AML-193 (cell line): ENCODE results near the gene EEF2KMT.
A peak's percentile ranks its signal among the peaks of the same experiment; 100 is the strongest.
"Not testable (repeated sequence)": the region's sequence is repeated elsewhere in the genome, so short reads cannot be mapped to it uniquely, and the experiment has no call there.

ENCODE experiments used
- DNase-seq, 2 experiments: peaks; one replicate each; lab custom pipeline; 2025; lab: John Stamatoyannopoulos, UW

The EEF2KMT gene

DNA sequence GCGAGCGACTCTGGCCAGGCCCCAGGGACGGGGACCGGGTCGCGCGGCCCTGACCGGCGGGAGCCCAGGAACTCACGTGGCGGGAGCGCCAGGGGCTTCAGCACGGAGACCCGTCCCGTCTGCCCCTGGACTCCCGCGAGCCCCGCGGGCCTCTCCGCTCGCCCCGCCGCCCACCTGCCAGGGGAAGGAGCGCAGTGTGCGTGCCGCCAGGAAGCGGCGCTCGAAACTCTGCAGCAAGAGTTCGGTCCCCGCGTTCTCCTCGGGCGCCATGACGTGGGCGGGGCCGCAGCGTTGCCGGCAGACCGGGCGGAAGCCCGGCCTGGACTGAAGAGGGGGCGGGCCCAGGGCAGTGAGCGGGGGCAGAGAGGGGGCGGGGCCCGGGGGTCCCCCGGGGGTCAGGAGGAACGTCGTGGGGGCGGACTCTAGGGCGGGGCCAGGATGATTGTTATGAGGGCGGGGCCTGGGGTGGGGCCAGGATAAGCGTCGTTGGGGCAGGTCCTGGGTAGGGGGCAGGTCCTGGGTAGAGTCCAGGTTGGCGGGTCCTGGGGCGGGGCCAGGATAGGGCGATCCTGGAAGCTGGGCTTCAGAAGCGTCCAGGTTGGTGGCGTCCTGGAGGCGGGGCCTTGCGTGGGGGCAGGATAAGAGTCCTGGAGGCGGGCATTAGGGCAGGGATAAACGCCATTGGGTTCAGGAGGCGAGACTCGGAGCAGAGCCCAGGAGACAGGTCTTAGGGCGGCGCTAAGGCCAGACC lies at the start of gene EEF2KMT:
EEF2KMT (minus strand) TSS at position 326 of the 751 bp plus-strand sequence; CDS start at position 270, 56 bp downstream.
- DNase-seq = peak; percentile 97 to 98

DNA sequence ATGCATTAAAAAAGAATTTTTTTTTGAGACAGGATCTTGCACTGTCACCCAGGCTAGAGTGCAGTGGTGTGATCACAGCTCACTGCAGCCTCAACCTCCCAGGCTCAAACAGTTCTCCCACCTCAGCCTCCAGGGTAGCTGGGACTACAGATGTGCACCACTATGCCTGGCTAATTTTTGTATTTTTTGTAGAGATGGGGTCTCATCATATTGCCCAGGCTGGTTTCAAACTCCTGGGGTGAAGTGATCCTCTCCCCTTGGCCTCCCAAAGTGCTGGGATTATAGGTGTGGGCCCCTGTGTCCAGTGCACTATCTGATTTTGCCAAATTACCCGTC lies 47.0 kb upstream of the EEF2KMT start:
- DNase-seq = not testable (repeated sequence)

DNA sequence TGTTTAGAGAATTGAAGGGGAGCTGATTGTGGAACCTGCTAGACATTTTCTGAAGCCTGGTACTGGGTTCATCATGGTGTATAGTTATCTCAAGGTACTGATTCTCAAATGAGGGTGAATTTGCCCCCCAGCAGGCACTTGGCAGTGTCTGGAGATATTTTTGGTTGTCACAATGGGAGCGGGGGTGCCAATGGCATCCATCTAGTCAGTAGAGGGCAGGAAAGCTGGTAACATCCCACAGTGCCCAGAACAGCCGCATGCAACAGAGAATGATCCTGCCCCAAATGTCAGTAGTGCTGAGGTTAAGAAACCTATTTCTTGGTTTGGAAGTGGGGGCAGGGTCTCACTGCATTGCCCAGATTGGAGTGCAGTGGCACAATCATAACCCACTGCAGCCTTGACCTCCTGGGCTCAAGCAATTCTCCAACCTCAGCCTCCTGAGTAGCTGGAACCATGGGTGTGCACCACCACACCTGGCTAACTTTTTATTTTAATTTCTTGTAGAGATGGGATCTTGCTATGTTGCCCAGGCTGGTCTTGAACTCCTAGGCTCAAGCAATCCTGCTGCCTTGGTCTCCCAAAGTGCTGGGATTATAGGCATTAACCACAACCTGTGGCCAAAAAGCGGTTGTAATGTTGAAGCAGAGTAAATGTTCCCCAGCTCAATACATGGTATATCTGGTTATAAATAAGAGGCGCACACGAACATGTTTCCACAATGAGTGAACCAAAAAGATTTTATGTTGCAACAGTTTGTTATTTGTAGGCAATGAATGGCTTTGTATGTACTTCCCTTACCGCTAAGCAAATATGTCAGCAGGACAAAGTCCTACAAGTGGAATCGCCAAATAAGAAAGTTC lies 46.4 kb upstream of the EEF2KMT start:
- no peak for DNase-seq

GRCh38 chr16:5140151-5140550 lies 42.6 kb upstream of the EEF2KMT start:
- DNase-seq = not testable (repeated sequence)

DNA sequence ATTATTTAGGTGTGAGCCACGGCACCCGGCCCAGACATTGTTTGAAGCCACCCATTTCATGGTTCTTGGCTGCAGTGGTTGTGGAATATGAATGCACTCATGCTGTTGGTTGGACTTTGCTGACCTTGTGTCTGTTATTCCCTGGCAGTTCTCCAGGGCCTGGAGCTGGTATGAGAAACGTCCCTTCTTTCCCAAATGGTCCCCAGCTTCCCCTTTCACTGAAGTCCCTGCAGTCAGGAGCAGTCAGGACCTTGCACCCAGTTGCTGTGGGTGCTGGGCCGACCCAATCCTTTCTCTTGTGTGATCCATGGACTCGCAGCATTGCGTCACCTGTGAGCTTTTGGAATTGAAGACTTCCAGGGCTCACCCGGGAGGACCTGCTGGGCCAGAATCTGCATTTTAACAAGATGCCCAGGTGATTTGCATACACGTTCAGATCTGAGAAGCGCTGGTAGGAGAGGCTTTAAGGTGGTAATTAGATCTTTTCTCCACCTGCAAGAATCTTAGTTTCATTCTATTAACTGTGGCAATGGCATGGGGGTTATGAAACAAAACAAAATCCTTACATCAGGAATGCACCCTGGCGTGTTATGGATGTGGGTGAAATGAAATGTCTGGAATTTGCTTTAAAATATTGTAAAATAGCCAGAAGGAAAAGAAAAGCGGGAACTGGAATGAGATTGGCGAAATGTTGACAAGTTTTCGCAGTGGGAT lies 37.3 kb upstream of the EEF2KMT start:
- DNase-seq = not testable (repeated sequence)

- DNase-seq = not testable (repeated sequence)
These were observed 35.5 kb upstream of the EEF2KMT start for GRCh38 chr16:5132915-5133600.

- DNase-seq = not testable (repeated sequence)
These were observed 33.9 kb upstream of the EEF2KMT start for GRCh38 chr16:5131467-5132004.

DNA sequence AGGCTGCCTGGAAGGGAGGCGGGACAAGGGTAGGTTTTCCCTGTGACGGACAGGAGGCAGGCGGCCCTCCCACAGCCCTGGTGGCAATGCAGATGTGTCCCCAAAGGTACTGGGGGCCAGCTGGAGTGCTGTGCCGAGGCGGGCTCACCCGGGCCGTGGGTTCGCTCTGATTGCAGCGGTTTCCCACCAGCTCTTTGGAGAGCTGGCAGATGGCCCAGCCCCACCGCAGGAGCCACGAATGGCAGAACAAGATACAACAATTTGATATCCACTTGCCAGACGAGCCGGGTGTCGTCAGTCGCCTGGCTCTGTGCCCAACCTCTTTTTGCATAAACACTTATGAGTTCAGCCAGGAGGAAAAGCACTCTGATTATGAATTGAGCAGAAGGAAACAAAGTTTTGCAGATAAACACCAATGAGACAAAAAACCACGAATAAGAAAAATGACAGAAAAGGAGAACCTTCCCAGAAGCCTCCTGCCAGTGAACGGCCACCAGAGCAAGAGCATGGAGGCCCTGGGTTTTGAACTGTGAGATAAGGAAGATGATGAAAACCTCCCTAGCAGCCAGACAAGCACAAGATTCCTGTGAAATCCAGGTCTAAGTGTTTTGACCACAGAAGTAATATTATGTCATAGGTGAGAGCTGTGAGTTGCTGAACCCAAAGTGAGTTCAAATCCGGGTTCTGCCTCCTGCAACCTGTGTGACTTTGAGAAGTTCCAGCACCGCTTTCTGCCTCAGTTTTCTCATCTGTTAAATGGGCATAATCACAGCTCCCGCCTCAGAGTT lies 19.9 kb upstream of the EEF2KMT start:
- not testable (repeated sequence) for DNase-seq

DNA sequence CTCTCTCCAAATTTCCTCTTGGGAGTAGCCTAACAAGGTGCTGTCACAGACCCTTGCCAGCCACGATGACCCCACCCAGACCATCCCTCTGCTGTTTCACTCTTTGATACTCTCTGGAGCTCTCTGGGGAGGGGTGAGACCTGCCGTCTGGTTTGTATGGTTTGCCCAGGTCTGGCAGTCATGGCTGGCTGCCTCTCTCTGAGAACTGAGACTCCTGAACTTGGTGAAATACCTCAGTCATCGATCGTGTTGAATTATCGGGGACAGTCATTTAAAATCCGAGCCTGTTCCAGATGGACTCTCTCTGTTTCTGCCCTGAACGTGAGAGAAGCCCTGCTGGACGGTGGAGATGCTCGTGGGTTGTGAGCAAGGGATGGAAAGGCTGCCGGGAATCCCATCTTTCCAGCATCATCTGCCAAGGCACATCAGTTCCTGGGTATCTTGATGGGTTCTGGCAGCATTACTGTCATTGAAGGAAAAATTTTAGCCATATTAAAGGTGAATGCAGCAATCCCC lies 19.2 kb upstream of the EEF2KMT start:
- not testable (repeated sequence) for DNase-seq

DNA sequence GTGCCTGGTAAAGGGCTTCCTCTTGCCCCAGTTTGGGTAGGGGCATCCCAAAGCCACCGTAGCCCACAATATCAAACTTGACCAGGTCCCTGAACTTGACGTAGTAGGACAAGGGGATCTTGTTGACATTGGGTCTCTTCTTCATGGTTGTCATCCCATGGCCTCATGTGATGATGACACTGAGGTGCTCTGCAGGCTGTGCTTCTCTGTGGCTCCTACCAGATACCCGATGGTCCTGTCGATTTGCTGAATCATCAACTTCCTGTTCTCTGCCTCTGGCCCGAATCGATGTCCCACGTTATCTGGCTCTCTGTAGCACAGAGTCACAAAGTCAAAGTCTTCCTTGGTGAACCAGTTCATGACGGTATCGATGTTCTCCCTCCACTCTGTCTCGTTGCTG lies 13.3 kb upstream of the EEF2KMT start:
- DNase-seq = not testable (repeated sequence)

DNA sequence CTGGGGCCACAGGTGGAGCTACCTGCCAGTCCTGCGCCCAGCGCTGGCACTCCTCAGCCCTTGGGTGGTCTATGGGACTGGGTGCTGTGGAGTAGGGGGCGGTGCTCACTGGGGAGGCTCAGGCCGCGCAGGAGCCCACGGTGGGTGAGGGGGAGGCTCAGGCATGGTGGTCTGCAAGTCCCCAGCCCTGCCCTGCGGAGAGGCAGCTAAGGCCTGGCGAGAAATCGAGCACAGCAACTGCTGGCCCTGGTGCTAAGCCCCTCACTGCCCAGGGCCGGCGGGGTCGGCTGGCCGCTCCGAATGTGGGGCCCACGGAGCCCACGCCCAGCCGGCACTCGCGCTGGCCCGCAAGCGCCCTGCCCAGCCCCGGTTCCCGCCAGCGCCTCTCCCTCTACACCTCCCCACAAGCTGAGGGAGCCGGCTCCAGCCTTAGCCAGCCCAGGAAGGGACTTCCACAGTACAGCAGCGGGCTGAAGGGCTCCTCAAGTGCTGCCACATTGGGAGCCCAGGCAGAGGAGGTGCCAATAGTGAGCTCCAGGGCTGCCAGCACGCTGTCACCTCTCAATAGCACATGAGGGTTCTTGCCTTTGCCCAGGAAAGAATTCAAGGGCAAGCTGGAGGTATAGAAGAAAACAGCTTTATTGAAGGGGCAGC lies 11.0 kb upstream of the EEF2KMT start:
- DNase-seq = no peak

DNA sequence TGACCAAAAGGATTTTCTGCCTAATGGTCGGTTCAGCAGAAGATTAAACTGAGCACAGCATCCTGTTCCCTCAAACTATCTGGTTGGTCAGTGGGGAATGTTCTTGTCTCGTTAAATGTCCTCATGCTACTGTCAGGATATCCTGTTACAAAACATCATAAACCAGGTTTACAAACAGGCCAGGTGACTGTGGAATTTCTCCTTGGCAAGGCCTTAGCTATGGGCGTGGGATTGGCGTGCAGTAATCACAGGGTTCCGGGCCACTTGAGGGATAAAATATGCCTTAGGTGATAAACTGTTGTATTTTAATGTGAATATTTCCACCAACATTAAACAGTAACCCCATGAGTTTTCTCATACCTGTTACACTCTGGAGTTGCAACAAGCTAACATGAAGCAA lies 7.4 kb upstream of the EEF2KMT start:
- DNase-seq = not testable (repeated sequence)

GRCh38 chr16:5103296-5104032 lies 5.9 kb upstream of the EEF2KMT start:
- DNase-seq = not testable (repeated sequence)

- DNase-seq = not testable (repeated sequence)
These were observed 1.6 kb upstream of the EEF2KMT start for GRCh38 chr16:5099174-5099573.

- not testable (repeated sequence) for DNase-seq
These were observed 895 bp upstream of the EEF2KMT start for GRCh38 chr16:5098221-5099159.

DNA sequence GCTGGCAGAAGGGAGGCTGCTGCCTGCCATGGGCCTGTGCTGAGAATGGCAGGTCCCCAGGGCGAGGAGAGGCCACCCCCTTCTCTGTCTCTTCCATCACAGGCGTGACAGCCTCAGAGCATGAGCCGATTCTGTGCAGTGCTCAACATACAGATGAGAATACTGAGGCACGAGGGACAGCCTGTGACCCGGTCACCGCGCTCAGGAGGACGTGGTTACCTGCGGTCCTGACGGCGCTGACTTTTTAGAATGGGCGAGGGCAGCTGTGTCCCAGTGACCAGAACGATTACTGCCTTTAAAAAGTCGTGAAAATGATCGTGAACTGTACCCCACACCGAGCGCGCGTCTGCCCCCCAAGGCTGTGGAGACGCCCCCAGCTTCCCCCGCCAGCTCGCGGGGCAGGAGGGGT lies 530 bp downstream of the EEF2KMT start:
- DNase-seq = not testable (repeated sequence)

- not testable (repeated sequence) for DNase-seq
These were observed 1.0 kb downstream of the EEF2KMT start for GRCh38 chr16:5096437-5097060.
